Measurements from ENCODE around the gene KIAA1549.

- TF ChIP-seq POLR2AphosphoS5 (IDR thresholded peaks at IDR 0.05): no peak
- no peak for TF ChIP-seq CTCF (IDR thresholded peaks at IDR 0.05)
- no peak for TF ChIP-seq POLR2A (IDR thresholded peaks at IDR 0.05)
- no peak for TF ChIP-seq EP300 (IDR thresholded peaks at IDR 0.05)
Measured at GRCh38 chr7:139011373-139011772, 30.2 kb upstream of the KIAA1549 start.

Measured in gastroesophageal sphincter (tissue), 3 donors.